HG03159 (cell line): Measurements from ENCODE around the gene KLF13.

Source experiments
- ATAC-seq: cut with Tn5 transposase; IDR thresholded peaks from one replicate; pipeline ENCODE4 v1.9.1; 2021; ENCODE audit warnings: mild to moderate bottlenecking, moderate library complexity; ENCODE audit not compliant: unreplicated experiment

The KLF13 gene

GRCh38 chr15:31377030-31377429, 50.4 kb downstream of the KLF13 start:
- ATAC-seq = no peak

- no peak for ATAC-seq
Observed at GRCh38 chr15:31378363-31378903, 51.8 kb downstream of the KLF13 start.

GRCh38 chr15:31379042-31379441, 52.4 kb downstream of the KLF13 start:
- no peak for ATAC-seq

DNA sequence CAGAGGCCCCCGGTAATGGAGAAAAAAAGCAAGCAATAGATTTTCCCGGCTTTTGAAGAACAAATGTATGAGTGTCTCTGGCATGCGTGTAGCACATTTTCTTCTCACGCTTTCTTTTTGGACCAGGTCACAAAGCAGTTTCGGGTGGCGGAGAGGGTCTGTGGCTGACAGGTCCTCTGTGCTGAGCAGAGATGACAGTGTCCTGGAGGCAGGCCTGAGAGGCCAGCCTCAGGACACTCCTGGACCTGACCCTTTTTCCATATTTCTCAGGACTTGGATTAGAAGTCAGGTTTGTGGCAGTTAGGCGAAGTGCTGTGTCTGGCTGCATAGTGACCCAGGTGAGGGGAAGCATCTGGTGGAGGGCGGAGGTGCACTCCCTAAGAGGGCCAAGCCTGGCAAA, 52.9 kb downstream of the KLF13 start:
- ATAC-seq = no peak

DNA sequence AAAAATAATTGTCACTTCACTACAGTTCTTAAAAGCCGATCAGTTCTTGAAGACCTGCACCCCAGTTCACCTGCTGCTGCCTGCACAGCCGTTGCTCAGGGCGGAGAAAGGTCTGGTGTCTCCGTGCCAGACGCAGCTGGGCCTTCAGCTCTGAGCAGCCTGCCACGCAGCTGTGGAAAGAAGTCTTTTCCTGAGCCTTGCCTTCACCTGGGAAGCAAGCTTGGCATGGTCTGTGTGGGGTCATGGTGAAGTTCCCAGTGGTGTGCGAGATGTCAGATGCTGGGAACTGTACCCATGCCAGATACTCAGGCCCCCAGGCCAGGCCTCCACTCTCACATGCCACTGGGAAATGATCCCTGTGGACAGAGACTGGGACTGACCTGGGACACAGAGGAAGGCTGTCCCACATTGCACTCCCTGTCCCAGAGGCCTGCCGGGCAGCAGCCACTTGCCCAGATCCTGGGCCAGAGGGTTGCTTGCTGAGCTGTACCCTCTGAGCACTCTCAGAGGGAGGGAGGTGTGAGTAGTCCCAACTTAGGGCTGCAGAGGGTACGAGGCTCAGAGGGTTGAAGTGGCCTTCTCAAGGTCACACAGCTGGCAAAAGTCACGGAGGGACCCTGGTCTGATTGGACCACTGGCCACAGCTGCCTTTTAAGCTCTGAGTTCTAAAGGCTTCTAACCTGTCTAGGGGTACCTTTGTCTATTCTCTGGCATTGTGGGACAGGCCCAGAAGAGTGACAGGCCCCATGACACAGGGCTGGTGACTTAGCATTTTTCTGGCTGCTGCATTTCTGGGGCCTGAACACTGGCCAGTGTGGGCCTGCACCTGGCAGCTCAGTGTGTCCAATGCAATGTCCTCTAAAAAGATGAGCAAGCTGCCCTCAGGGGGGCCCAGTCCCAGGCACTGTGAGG, 55.4 kb downstream of the KLF13 start:
- no peak for ATAC-seq

DNA sequence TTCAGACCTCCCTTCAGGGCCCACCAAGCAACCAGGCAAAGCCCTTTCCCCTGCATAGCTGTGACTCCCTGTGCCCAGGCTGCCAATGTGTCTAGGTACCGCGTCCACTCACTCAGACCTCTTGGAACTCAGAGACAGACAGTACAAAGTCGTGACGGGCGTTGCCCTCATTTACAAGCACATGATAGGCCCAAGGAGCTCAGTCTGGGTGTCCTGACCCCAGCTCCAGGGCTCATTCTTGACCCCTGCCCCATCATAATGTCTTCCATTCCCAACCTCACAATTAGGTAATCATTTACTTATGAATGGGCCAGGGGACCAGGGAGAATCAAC, 56.0 kb downstream of the KLF13 start:
- no peak for ATAC-seq

- no peak for ATAC-seq
Observed at GRCh38 chr15:31383139-31383538, 56.5 kb downstream of the KLF13 start.

DNA sequence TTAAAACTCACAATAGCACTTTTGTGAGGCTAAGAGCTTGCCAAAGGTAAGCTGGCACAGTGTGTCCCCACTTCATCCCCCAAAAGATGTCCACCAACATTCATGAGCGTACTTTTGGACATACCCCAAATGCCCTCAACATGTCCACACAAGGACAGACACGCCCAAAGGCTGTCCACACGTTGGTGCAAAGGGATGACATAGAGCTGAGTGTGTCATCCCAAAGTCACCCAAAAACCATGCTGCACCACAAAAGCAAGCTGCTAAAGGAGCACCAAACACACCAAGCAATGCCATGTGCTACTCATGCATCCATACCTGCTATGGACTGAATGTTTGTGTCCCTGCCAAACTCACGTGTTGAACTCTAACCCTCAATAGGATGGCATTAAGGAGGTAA, 57.9 kb downstream of the KLF13 start:
- ATAC-seq = no peak

- no peak for ATAC-seq
Observed at GRCh38 chr15:31385736-31386135, 59.1 kb downstream of the KLF13 start.

GRCh38 chr15:31387092-31387478, 60.5 kb downstream of the KLF13 start:
- no peak for ATAC-seq

- ATAC-seq = no peak
Observed at GRCh38 chr15:31387479-31388118, 61.0 kb downstream of the KLF13 start.

DNA sequence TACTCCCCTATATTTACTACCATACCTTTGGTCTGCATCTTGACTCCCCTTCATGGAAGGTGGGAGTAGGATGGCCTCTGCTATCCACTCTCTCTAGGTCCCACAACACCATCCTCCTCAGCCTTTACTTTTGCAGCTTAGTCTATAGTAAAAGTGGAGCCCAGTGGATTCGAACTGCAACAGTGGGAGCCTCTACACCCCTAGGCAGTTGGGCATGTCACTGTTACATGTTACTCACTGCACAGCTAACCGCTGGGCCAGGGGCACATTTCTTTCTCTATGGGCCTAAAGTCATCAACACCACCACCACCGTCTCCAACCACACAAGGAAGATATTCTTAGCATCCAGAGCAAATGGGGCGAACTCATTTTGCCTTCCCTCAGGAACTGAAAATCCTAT, 62.9 kb downstream of the KLF13 start:
- no peak for ATAC-seq

DNA sequence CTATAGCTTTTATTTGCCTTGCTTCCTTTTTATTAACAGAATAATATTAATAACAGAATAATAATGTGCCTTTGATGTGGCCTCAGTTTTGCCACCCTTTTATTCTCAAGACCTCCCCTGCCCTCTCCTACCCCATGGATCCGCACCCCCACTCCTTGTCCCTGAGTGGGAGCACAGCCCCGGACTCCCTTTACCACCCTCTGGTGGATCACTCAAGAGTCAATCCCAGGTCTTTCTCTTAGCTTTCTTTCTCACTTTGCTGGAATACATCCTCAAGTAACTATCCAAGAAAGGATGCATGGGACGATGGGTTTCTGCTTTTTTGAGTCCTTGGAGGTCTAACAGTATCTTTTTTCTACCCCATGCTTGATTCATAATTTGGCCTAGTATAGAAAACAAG, 63.4 kb downstream of the KLF13 start:
- no peak for ATAC-seq

DNA sequence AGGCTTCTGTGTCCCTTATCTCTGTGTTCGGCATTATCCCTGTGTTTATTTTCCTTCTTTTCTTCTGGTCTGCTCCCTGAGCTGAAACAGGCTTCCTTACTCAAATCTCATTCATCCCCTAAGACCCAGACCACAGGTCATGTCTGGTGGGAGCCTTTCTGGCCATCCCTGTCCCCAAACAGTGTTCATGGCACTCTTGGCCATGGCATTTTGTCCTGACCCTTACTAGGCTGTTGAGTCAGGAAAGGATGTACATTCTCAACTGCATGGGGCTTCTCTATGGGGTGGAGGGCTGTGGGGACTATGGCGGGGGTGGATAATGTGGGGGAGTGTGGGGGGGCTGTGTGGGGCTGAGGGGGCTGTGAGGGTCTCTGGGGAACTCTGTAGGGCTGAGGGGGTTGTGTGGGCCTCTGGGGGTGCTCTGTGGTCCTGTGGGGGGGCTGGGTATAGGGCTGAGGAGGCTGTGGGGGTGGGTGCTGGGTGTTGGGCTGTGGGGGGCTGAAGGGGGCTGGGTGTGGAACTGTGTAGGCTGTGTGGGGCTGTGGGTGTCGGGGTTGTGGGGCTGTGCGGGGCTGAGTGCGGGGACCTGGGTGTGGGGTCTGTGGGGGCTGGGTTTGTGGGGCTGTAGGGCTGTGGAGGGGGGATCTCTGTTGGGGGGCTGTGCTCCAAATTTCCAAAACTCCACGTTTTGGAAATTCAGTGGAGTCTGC, 64.3 kb downstream of the KLF13 start:
- ATAC-seq = no peak

DNA sequence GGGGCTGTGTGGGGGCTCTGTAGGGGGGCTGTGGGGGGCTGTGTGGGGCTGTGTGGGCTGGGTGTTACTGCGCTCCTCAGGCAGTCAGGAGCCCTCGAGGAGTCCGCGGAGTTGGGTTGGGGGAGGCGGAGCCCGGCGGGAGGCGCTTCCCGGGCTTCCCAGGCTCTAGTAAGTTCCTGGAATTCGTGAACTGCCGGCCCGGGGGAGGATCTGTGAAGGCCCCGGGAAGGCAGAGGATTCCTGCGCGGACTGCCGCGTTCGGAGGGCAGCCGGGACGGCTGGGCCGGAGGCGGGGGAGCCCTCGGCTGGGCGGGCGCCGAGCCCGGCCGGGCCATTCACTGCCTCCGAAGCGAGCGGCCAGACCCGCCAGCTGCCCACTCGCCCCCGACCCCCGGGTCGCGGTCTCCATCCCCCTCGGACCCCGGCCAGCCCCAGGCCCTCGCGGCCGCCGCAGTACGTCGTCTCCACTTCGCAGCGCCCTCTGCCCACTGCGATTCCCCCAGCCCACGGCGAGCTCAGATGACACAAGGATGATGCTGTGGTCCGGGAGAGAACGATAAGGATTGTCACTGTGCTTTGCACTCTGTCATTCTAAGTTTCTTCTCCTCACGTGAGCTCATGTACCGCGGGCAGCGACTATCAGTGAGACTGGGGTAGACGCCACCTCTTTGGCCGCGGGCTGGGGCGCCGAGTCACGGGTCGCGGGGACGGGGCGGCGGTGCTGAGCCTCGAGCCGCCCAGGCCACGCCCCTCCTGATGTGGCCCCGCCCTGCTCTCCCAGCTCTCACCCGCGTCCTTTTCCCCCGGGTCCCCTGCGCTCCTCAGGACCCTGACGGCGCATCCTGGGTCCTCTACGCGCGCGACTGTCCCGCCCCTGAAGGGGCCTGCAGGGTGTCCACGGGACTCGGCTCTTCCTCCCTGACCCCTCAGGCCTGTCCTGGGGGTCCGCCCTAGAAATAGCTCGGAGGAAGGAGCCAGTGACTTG, 65.3 kb downstream of the KLF13 start:
- ATAC-seq = peak; percentile 79

GRCh38 chr15:31392761-31393401, 66.2 kb downstream of the KLF13 start:
- peak; percentile 38 for ATAC-seq

GRCh38 chr15:31393444-31394091, 66.9 kb downstream of the KLF13 start:
- ATAC-seq = no peak

DNA sequence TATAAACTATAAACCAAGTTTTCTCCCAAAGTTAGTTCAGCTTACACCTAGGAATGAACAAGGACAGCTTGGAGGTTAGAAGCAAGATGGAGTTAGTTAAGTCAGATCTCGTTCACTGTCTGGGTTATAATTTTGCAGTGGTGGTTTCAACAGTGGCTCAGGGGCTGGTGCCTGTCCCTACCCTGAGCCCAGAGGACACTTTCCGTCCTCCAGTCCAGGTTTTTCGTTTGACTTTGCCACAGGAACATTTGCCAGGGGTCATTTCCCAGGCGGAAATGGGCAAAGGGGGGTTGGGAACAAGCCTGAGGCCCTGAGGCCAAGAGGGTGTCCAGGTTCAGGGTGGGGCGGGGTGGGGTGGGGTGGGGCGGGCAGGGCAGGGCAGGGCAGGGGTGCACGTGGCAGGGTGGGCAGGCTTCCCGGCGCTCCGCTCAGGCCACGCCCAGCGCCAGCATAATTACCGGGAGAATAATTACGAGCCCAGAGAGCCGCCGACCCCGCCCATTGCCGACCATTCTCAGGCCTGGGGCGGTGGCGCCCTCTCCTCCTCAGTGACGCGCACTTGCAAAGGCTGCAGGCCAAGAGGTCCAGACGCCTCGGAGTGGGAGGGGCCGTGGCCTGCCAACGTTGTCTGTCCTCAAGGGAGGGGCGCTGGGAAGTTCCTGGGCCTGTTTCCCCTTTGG, 70.4 kb downstream of the KLF13 start:
- no peak for ATAC-seq
